Erythroblast (primary cell): ENCODE data around the gene NLRP11.

Experiments used
- DNase-seq, 2 experiments: peaks; one replicate each; lab custom pipeline; 2025; lab: John Stamatoyannopoulos, UW
- GATA1 ChIP-seq: IDR thresholded peaks from 2 replicates; pipeline ENCODE4 v1.6.1; 2011; ENCODE audit warnings: low read depth, mild to moderate bottlenecking, control low read depth, low read length, moderate library complexity
- POLR2A ChIP-seq: IDR thresholded peaks from 2 replicates; pipeline ENCODE4 v1.6.1; 2011; ENCODE audit warnings: mild to moderate bottlenecking, low read length

NLRP11 gene

GRCh38 chr19:55750715-55751114, 81.1 kb downstream of the NLRP11 start:
- DNase-seq: no peak
- TF ChIP-seq POLR2A (no peak), GATA1 (no peak)

DNA sequence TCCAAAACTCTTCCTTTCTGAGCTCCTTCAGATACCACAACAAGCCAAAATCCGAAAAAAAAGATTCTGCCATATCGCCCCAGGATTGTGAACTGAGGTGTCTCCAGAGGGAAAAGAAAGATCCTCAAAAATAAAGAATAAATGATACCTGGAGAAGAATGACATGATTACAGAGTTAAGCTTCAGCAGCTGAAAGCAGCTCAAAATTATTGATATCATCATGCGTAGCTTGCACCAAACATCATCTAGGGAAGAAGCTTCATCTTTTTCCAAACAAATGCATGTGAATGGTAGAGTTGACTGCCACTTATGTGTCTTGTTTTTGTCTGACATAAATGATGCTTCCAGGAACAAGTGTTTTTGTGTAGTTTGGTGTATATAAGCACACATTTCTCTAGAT, 93.5 kb downstream of the NLRP11 start, which contains the start of gene NLRP9:
Gene NLRP9 (minus strand): TSS at position 101 of the 400 bp plus-strand sequence. CDS start 28 bp downstream, at position 73.
- TF ChIP-seq GATA1 (no peak), POLR2A (no peak)
- DNase-seq: no peak
